Peyer's patch (tissue), 4 donors: ENCODE results near the gene PDE6A.

Source experiments
- POLR2A ChIP-seq, 2 donors: fragments of 450-650 bp; IDR thresholded peaks; one replicate each; pipeline ENCODE4 v1.5.1; 2017; ENCODE audit warnings: antibody characterized with exemption in 2 of 2, mild to moderate bottlenecking in 2 of 2, moderate library complexity in 2 of 2
- TF ChIP-seq, protein P1 (sequence below), 6 experiments: fragments of 450-650 bp in 4 of 6; fragments of 200-600 bp in 2 of 6; sonication (generic) in 1 of 6; IDR thresholded peaks; one replicate each; pipeline ENCODE4 v1.5.1; 2017 to 2019; ENCODE audit warnings: antibody characterized with exemption in 6 of 6, mild to moderate bottlenecking in 3 of 6, moderate library complexity in 1 of 6

DNA sequence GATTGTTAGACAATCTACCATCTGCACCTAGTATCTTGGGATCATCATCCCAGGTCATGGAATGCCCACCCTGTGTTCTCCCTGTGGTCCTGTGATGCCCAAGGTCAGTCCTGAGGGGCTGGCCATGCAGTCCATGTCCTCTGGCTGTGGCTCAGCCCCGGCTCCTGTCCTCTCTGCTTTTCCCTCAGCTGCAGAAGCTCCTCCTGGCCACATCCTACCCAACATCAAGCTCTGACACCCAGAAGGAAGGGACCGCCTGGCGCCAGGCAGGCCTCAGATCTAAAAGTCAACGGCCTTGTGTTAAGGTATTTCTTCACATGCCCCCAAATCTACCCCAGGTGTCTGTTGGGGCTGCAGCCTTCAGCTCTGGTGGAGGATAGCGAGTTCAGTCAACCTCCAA is 114.0 kb downstream of the PDE6A start:
- TF ChIP-seq, protein P1, sequence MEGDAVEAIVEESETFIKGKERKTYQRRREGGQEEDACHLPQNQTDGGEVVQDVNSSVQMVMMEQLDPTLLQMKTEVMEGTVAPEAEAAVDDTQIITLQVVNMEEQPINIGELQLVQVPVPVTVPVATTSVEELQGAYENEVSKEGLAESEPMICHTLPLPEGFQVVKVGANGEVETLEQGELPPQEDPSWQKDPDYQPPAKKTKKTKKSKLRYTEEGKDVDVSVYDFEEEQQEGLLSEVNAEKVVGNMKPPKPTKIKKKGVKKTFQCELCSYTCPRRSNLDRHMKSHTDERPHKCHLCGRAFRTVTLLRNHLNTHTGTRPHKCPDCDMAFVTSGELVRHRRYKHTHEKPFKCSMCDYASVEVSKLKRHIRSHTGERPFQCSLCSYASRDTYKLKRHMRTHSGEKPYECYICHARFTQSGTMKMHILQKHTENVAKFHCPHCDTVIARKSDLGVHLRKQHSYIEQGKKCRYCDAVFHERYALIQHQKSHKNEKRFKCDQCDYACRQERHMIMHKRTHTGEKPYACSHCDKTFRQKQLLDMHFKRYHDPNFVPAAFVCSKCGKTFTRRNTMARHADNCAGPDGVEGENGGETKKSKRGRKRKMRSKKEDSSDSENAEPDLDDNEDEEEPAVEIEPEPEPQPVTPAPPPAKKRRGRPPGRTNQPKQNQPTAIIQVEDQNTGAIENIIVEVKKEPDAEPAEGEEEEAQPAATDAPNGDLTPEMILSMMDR (IDR thresholded peaks at IDR 0.05), result no peak
- no peak for TF ChIP-seq POLR2A (IDR thresholded peaks at IDR 0.05)
